Skeletal muscle cell (primary cell): ENCODE results near the gene PRC1.
A peak's percentile ranks its signal among the peaks of the same experiment; 100 is the strongest.
"Not testable (repeated sequence)": the region's sequence is repeated elsewhere in the genome, so short reads cannot be mapped to it uniquely, and the experiment has no call there.

Source experiments
- DNase-seq: peaks from one replicate; pipeline ENCODE4 v3.0.0-alpha.2; 2010; ENCODE audit warnings: low read depth
- H3K4me3 ChIP-seq: 2 replicates; pipeline ENCODE4 v1.5.1; 2011; ENCODE audit warnings: low read depth, mild to moderate bottlenecking, control low read depth, low read length, moderate library complexity

The PRC1 gene

DNA sequence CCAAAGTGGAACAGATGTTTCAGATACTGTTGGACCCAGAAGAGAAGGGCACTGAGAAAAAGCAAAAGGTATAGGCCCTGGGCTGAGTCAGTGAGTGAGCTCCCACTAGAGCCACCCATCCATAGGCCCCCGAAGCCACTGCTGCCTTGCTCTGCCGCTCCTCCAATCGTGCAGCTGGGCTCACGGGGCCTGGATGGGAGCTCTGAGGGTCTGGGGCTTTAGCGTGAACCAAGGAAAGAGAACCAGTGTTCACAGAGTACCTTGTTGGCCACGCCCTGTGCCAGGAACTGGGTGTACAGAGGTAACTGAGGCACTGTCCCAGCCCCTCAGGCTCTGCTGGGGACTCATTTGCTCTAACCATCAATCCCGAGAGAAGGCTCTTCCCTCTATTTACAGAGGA is 54.6 kb downstream of the PRC1 start:
- no peak overlapping the region for H3K4me3 ChIP-seq
- DNase-seq, result no peak

DNA sequence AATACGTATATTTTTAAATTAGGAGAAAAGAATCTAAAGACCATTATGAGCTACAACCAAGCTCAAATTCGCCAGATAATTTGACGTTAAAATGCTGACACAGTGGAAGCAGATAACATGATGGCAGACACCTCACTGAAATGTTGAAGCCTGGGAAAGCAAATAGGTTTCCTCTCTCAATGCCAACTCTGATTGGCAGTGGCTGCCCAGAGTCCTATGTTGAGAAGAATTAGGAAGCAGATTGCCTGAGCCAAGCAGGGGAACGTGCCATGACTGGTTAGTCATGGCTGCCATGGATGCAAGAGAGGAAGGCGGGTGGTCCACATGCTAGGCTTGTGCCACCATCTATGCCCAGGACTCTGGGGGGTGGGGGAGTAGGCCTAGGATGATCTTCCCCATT is 56.1 kb downstream of the PRC1 start:
- DNase-seq, result no peak
- H3K4me3 ChIP-seq, result no peak overlapping the region

DNA sequence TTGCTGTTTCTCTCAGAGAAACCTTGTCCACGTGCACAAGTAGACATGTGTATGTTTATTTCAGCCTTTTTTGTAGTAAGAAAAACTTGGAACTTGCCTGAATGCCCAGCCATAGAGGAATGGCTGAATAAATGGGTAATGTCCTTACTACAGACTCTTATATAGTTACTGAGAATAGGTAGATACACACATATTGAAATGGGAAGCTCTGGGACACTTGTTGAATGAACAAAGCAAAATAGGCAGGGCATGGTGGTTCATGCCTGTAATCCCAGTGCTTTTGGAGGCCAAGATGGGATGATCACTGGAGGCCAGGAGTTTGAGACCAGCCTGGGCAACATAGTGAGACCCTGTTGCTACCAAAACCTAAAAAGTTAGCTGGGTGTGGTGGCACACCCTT is 57.5 kb downstream of the PRC1 start:
- H3K4me3 ChIP-seq, result no peak overlapping the region
- DNase-seq, result no peak

DNA sequence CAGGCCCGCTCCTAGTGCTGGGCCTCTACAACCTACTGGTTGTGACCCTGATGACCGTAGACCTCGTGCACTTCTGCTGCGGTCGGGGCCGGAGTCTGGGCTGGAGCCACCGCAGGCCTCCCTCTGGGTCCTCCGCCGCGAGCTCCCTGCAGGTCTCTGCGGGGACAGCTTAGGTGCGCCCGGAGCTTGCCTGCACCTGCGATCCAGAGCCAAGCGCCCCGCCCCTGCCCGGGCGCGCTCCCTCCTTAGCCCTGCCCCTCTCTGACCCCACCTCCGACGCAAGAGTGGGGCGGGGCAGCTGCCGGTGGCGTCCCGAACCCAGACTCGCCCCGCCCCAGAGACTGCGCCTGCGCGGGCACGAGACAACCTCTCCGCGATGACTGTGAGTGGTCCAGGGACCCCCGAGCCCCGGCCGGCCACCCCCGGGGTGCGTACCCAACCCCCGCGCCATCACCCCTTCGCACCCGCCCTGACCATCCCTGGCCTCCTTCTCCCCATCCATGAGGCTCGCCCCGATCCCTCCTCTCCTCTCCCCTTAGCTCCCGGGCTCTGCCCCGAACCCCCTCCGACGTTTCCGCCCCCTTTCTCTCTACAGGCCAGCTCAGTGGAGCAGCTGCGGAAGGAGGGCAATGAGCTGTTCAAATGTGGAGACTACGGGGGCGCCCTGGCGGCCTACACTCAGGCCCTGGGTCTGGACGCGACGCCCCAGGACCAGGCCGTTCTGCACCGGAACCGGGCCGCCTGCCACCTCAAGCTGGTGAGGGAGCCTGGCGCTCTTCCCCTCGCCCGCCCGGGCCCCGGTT is 59.2 kb downstream of the PRC1 start, which contains the start of gene UNC45A:
Gene UNC45A (plus strand): TSS at position 337 of the 803 bp plus-strand sequence. CDS start 40 bp downstream, at position 377.
- DNase-seq, result peak; percentile 49
- peak within 1 kb of the TSS; percentile 71 for H3K4me3 ChIP-seq

DNA sequence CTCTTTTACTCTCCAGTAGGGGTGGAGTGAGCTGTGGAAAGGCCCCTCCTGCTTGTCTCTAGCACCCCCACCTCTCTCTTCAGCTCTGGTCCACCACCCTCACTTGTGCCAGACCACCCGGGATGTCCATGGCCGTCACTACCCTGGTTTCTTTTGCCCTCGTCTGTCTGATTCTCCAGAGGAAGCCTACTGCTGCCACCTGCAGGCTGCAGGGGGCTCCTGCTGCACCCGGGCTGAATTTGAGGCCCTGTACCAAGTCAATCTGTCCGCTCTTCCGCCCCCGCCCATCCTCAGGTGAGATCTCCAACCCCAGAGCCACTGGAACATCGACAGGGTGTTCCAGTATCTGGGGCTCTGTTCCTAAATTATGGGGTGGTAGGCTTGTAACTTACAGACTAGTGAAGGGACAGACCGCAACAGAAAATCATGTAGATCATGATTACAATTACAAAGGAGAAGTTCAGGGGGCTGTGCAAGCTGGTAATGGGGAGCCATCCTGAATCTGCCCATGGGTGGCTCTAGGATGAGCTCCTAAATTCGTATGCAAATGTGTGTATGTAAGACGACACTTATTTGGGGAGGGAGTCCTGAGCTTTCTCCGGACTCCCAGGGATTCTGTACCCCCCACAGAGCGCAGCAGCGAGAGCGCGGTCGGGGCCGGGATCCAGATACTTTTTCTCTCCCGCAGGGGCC is 59.9 kb downstream of the PRC1 start:
- peak overlapping the region; percentile 71 for H3K4me3 ChIP-seq
- peak; percentile 40 for DNase-seq

DNA sequence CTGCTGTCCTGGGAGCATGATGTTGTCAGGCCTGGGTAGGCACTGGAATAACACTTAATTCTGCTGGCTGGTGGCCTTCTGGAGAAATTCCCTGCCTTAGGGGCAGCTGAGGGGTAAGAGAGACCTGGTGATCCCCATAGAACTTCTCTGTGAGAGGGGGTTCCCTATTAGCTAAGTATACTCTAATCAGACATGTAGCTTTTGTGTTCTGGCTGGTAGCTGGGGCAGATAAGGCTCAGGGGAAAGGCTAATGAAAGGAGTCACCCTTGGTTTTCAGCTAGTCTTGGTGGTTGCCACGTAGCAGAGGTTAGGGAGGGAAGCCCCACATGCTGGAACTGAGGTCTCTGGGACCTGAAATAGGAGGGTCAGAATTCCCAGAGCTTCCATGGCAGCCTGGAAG is 61.0 kb downstream of the PRC1 start:
- DNase-seq, result no peak
- no peak overlapping the region for H3K4me3 ChIP-seq

DNA sequence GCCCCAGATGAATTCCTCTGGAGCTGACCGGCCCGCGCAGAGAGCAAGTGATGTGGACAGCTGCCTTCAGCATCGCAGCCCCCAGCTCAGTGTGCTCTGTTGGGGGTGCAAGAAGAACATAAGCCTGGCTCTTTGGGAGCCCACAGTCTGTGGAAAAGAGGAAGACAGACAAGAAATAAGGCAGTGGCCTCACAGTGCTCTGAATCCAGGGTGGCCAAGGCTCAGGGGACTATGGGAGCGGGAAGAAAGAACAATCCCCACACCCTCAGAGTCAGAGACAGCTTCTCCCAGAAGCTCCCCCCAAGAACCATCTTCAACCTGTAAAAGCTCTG is 61.7 kb downstream of the PRC1 start:
- DNase-seq, result no peak
- peak overlapping the region; percentile 71 for H3K4me3 ChIP-seq

DNA sequence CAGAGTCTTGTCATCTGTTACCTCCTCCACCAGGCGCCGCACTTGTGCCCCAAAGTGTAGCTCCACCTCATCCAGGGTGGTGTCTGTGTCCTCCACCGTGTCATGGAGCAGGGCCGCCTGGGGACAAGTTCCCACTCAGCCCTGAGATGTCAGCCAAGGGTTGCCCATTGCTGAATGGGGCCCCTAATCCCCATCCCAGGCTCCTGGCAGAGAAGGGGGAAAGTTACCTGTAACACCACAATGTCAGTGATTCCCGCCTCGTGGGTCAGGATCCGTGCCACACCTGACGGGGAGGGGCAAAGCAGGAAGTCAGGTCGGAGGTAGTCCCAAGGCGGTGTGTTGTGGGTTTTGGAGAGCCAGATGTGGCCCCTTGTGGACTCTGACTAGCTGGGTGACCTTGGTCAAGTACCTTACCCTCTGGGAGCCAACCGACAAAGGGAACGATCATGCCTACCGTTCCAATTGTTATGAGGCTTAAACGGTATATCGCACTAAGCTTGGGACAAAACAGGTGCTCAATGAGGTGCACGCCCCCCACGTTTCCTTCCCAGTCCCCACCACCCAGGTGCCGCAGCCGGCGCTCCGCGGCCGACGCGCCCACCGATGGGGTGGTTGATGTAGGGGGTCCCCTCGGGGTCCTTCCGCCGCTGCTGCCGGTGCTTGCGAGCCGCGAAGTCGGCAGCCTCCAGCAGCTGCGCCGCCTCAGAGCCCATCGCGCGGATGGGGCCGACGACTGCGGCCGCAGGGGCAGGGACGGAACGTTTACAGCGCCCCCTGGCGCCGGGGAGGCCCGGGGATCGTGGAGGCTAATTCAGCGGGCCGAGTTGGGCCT is 62.3 kb downstream of the PRC1 start, which contains the start of gene HDDC3:
Gene HDDC3 (minus strand): TSS at position 722 of the 832 bp plus-strand sequence. CDS start 9 bp downstream, at position 713.
- peak; percentile 33 for DNase-seq
- peak within 1 kb of the TSS; percentile 71 for H3K4me3 ChIP-seq

DNA sequence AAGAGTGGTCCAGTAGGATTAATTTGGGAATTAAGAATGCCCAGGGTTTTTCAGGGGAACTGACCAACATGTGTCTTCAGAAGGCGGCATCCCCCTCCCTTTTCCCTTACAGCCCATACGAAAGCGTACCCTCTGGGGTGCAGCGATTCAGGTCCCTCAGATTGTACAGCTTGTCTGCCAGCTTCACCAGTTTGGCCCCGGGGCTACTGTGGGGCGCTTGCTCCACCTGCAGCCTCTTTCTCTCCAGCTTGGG is 62.8 kb downstream of the PRC1 start:
- peak overlapping the region; percentile 71 for H3K4me3 ChIP-seq
- DNase-seq, result no peak

DNA sequence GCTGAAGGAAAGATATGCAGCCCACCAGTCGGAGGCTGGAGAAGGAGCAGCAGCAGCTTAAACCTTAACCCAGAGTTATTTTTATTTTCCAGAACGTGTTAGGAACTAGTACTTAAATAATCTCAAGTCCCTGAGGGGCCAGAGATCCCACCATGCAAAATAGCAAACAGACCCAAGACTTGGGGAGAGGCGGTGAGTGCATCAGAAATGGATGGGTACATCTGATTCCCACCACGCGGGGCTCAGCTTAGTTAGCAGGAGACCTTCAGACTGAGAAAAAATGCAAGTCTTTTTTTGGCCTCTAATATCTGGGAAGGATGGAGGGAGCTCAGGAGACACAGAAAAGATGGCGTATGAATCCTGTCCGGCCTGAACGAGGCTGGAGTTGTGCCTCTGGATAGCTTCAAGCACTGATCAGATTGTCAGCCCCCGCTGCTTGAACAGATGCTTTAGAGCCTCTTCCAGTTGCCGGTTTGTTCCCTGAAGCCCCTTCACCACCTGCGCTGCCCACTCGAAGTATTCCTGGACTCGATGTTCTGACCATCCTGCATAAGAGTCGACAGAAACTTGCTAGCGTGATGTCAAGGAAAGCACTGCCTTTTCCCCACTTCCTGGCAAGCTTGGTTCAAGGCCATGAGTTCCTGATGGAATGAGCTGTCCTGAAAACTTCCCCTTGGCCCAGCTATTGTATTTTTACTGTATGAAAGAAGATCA is 63.3 kb downstream of the PRC1 start:
- no peak for DNase-seq
- H3K4me3 ChIP-seq, result no peak overlapping the region

DNA sequence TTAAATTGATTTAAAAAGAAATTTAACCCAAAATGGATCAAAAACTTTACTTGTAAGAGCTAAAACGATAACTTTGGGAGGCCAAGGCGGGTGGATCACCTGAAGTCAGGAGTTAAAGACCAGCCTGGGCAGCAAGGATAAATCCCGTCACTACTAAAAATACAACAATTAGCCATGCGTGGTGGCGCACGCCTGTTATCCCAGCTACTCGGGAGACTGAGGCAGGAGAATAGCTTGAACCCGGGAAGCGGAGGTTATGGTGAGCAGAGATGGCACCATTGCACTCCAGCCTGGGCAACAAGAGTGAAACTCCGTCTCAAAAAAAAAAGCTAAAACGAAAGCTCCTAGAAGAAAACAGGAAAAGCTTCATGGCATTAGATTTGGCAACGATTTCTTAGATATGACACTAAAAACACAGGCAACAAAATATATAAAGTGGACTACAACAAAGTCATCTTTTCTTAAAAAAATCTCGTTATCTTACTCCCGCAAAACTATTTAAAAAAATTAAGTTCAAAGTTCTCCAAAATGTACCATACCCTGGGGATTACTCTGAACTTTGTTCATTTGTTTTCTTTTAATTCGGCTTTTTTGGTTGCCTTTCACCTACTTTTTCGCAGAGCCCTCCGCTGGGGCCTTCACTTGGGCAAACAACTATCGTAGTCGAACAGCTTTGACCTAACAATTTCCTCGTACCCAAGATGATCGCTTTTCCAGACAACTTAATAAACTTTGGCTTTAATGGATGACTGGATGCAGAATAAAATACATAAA is 64.9 kb downstream of the PRC1 start:
- DNase-seq, result no peak

DNA sequence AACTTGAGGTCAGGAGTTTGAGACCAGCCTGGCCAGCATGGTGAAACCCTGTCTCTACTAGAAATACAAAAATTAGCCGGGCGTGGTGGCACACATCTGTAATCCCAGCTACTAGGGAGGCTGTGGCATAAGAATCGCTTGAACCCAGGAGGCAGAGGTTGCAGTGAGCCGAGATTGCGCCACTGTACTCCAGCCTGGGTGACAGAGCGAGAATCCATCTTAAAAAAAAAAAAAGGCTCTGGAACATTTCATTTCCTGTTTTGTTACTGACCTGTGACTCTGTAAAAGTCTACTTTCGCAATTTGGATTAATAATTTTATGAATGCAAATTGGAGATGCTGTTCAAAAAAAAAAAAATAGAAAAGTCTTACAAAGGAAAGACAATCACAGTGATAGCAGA is 66.2 kb downstream of the PRC1 start:
- not testable (repeated sequence) for H3K4me3 ChIP-seq, DNase-seq

More for the DNA sequence above, 64.9 kb downstream of the PRC1 start:
- H3K4me3 ChIP-seq, result peak overlapping the region; percentile 58

DNA sequence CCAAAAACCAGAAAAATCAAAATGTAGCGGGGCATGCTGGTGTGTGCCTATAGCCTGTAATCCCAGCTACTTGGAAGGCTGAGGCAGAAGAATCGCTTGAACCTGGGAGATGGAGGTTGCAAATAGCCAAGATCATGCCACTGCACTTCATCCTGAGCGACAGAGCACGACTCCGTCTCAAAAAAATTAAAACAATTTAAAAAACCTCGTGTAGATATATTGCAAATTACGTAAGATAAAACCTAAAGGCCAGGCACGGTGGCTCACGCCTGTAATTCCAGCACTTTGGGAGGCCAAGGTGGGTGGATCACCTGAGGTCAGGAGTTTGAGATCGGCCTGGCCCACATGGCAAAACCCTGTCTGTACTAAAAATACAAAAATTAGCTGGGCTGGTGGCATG is 67.6 kb downstream of the PRC1 start:
- not testable (repeated sequence) for DNase-seq, H3K4me3 ChIP-seq

DNA sequence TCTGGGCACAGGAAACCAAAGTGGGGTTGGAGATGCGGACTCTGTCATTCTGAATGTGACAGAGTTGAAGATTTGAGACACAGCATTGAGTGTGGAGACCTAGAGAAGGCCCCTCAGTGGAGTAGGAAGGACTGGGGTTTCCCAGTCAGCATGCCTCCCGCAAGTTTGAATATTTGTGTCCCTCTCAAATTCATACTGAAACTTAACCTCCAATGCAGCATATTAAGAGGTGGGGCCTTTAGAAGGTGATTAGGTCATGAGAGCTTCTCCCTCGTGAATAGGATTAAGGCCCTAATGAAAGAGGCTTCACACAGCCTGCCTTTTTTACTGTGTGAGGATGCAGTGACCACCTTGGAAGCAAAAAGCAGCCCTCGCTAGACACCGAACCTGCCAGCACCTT is 70.0 kb downstream of the PRC1 start:
- no peak for DNase-seq
- no peak overlapping the region for H3K4me3 ChIP-seq

DNA sequence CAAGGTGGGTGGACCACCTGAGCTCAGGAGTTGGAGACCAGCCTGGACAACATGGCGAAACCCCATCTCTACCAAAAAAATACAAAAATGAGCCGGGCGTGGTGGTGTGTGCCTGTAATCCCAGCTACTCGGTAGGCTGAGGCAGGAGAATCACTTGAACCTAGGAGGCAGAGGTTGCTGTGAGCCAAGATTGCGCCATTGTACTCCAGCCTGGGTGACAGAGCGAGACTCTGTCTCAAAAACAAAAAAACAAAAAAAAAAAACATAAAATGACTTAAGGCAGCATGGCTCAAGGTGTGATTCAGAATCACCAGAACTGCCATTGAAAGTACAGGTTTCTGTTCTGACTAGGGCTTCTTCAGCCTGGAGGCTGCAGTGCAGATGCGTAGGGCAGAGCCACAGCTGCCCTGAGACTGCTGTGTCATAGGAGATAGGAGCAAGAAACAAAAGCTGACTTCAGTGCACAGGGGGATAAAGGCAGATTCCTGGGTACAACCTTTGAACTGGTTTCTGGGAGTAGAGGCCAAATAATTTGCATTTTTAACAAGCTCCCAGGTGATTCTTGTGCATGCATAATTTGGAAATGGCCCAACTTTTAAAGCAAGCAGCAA is 71.5 kb downstream of the PRC1 start:
- not testable (repeated sequence) for H3K4me3 ChIP-seq, DNase-seq

DNA sequence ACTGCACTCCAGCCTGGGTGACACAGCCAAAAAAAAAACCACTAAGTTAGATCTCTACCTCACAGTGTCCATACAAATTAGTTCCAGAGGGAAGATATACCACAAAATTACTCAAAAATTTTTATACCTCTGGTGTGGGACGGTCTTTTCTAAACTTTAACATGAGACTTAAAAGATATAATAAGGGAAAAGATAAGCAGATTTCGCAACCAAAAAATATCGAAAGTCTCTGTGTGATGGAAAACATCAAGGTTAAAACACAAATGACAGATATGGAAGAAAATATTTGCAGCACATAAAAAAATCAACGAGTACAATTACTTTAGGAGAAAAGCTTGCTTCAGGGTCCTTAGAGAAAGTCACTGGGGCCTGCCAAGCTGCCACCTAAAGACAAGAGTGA is 72.4 kb downstream of the PRC1 start:
- DNase-seq, result no peak
- H3K4me3 ChIP-seq, result no peak overlapping the region

DNA sequence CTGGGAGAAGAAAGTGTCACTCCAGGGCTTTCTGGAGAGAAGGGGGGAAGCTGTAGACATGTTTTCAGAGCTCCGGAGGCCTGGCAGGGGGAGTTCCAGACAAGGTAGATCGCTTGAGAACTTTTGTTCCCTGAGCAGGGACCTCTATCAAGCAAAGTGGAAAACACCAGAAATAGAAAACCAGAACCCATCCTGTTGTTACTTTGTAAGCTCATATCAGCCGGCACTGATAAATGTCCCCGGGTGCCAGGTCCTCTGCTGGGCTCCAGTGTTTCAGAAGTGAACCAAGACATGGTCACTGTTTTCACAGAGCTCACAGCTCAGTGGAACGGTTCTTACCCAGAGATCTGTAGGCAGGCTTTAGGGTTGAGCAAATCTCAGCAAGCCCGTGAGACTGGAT is 75.5 kb downstream of the PRC1 start:
- no peak for DNase-seq
- no peak overlapping the region for H3K4me3 ChIP-seq

DNA sequence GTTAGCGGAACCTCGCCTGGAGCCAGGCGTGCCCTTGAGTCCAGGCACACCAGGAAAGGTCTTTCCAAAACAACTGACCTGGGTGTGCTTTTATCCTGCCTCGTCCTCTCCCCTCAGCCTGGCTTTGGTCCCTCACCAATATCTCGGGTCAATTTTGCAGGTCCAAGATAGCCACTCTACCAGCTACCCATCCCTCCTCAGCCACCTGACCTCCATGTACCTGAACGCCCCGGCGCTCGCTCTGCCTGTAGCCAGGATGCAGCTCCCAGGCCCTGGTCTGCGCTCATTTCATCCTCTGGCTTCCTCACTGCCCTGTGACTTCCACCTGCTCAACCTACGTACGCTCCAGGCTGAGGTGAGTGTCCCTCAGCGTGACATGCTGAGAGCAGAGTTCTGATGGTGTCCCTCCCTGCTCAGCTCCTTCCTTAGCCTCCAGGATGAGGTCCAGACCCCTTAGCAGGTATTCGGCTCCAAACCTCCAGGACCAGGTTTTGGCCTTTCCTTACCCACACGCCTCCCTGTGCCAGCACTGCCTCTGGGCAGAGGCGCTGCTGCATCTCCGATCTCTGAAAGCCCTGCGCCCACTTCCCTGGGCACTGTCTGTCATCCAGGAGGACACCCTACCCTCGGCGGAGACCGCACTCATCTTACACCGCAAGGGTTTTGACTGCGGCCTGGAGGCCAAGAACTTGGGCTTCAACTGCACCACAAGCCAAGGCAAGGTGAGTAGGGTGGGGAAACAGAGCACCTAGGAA is 76.1 kb downstream of the PRC1 start:
- H3K4me3 ChIP-seq, result no peak overlapping the region
- DNase-seq, result no peak
